Esophagus squamous epithelium (tissue), 4 donors: ENCODE measurements around the gene CDH18.

Experiments
- POLR2A ChIP-seq, 4 donors: fragments of 450-650 bp; IDR thresholded peaks; one replicate each; pipeline ENCODE4 v1.6.1; 2017; ENCODE audit warnings: antibody characterized with exemption in 4 of 4, mild to moderate bottlenecking in 4 of 4, moderate library complexity in 3 of 4
- TF ChIP-seq, protein P1 (sequence below), 6 experiments: fragments of 450-650 bp in 4 of 6; fragments of 200-600 bp in 2 of 6; sonication (generic) in 2 of 6; IDR thresholded peaks; one replicate each; pipeline ENCODE4 v1.5.1; 2016 to 2019; ENCODE audit warnings: antibody characterized with exemption in 6 of 6, mild to moderate bottlenecking in 4 of 6, moderate library complexity in 4 of 6

DNA sequence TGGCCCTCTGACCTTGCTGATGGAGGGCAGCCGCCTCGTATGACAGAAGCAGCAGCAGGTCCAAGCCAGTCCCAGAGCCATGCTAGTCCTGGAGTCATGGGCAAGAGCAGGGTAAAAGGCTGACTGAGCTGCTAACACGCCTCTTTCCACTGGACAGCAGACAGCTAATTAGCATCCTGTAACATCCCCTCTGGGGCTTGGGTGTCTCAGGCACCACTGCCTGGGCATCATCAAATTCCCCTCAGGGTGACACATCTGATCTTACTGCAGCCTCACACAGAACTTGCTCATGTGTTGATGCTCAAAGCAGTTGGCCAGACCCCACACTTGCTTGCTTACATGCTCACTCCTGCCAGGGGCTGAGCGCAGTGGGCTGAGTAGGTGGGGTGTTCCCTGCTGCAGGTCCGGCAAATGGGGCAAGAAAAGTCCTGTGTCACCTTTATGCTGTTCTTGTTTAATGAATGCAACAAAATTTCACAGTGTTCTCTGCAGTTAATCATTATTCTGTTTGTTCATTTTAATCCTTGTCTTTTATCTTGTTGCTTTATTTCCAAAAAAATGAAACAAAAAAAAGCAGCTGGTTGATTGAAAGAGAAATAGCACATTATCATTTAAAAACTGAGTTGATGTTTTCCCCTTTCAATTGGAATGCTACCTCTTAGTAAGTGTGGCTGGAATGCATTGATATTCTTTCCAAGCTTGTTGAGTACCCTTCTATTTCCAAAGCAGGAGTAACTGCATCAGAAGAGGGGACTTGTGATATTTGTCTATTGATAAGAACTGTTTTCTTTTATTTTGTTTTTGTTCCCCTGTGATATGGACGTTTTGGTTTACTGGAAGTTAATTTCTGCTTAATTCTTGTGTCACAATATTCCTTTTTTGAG is 254.1 kb downstream of the CDH18 start:
- TF ChIP-seq POLR2A (IDR thresholded peaks at IDR 0.05): no peak
- TF ChIP-seq, protein P1, sequence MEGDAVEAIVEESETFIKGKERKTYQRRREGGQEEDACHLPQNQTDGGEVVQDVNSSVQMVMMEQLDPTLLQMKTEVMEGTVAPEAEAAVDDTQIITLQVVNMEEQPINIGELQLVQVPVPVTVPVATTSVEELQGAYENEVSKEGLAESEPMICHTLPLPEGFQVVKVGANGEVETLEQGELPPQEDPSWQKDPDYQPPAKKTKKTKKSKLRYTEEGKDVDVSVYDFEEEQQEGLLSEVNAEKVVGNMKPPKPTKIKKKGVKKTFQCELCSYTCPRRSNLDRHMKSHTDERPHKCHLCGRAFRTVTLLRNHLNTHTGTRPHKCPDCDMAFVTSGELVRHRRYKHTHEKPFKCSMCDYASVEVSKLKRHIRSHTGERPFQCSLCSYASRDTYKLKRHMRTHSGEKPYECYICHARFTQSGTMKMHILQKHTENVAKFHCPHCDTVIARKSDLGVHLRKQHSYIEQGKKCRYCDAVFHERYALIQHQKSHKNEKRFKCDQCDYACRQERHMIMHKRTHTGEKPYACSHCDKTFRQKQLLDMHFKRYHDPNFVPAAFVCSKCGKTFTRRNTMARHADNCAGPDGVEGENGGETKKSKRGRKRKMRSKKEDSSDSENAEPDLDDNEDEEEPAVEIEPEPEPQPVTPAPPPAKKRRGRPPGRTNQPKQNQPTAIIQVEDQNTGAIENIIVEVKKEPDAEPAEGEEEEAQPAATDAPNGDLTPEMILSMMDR (IDR thresholded peaks at IDR 0.05): no peak
